CD14-positive monocyte (primary cell): ENCODE measurements around the gene CXCR5. TPM values are rescaled to one million over a fixed set of nuclear protein-coding genes. Genes with fewer than 3 reads are reported as not detected.

ENCODE experiments used
- DNase-seq, 3 donors: peaks; one replicate each; pipeline ENCODE4 v3.0.0-alpha.2; 2011 to 2022
- H2AFZ ChIP-seq: 2 replicates; pipeline ENCODE4 v1.6.0; 2012; ENCODE audit warnings: mild to moderate bottlenecking, low read depth, low read length, inconsistent platforms; ENCODE audit not compliant: insufficient read depth, poor library complexity, severe bottlenecking
- H3K27ac ChIP-seq, 2 donors: 1 replicate in 1 of 2; 2 replicates in 1 of 2; pipeline ENCODE4 v1.5.1; 2012 to 2013; ENCODE audit warnings: low read length in 2 of 2, control low read depth in 1 of 2, inconsistent platforms in 1 of 2, low read depth in 1 of 2, mild to moderate bottlenecking in 1 of 2
- H3K27me3 ChIP-seq, 2 donors: one replicate each; pipeline versions ENCODE4 v1.6.0 to v1.6.1; 2011 to 2013; ENCODE audit warnings: low read length in 2 of 2; ENCODE audit not compliant: control insufficient read depth in 2 of 2, insufficient read depth in 2 of 2
- H3K36me3 ChIP-seq, 2 donors: replicated peaks in 1 of 2; 1 replicate in 1 of 2; 2 replicates in 1 of 2; pipeline versions ENCODE4 v1.5.1 to v1.6.1; 2012 to 2013; ENCODE audit warnings: low read length in 2 of 2, control low read depth in 1 of 2, inconsistent platforms in 1 of 2, mild to moderate bottlenecking in 1 of 2; ENCODE audit not compliant: insufficient read depth in 2 of 2, control insufficient read depth in 1 of 2
- H3K4me1 ChIP-seq, 2 donors: 1 replicate in 1 of 2; 2 replicates in 1 of 2; pipeline versions ENCODE4 v1.5.1 to v1.6.1; 2012 to 2013; ENCODE audit warnings: low read length in 2 of 2, control low read depth in 1 of 2, inconsistent platforms in 1 of 2, mild to moderate bottlenecking in 1 of 2, moderate library complexity in 1 of 2; ENCODE audit not compliant: insufficient read depth in 2 of 2, control insufficient read depth in 1 of 2
- H3K4me2 ChIP-seq: replicated peaks from 2 replicates; pipeline ENCODE3; 2012; ENCODE audit warnings: low read length, moderate library complexity, mild to moderate bottlenecking; ENCODE audit not compliant: poor library complexity, severe bottlenecking; ENCODE audit errors: extremely low read depth
- H3K4me3 ChIP-seq, 3 experiments: fragments of 200-600 bp in 1 of 3; sonication (generic) in 1 of 3; replicated peaks in 1 of 3; 1 replicate in 2 of 3; 2 replicates in 1 of 3; pipeline ENCODE4 v1.5.1; 2011 to 2013; ENCODE audit warnings: low read length in 3 of 3, mild to moderate bottlenecking in 3 of 3, control low read depth in 2 of 3, low read depth in 2 of 3, inconsistent platforms in 1 of 3, moderate library complexity in 1 of 3
- H3K79me2 ChIP-seq: 2 replicates; pipeline ENCODE4 v1.6.0; 2012; ENCODE audit warnings: mild to moderate bottlenecking, control low read depth, inconsistent platforms, low read length, moderate library complexity; ENCODE audit not compliant: insufficient read depth
- H3K9ac ChIP-seq: 2 replicates; pipeline ENCODE4 v1.6.0; 2017; ENCODE audit warnings: low read length, mild to moderate bottlenecking; ENCODE audit not compliant: insufficient read depth, poor library complexity, severe bottlenecking
- H3K9me3 ChIP-seq, 2 donors: replicated peaks in 1 of 2; 1 replicate in 1 of 2; 2 replicates in 1 of 2; pipeline versions ENCODE4 v1.5.1 to v1.6.1; 2012 to 2013; ENCODE audit warnings: low read length in 2 of 2, control low read depth in 1 of 2; ENCODE audit not compliant: control insufficient read depth in 1 of 2, insufficient read depth in 1 of 2
- H4K20me1 ChIP-seq: 2 replicates; pipeline ENCODE4 v1.6.0; 2012; ENCODE audit warnings: mild to moderate bottlenecking, low read length, control low read depth, moderate library complexity; ENCODE audit not compliant: insufficient read depth
- H3K27ac Mint-ChIP-seq, 7 donors: one replicate each; pipeline ENCODE4 v1.8.0; 2020; ENCODE audit warnings: mild to moderate bottlenecking in 7 of 7, mixed read lengths in 7 of 7, moderate library complexity in 6 of 7, inconsistent platforms in 2 of 7
- H3K27me3 Mint-ChIP-seq, 3 donors: one replicate each; pipeline ENCODE4 v1.8.0; 2021 to 2022; ENCODE audit warnings: low read depth in 3 of 3, mild to moderate bottlenecking in 3 of 3, mixed read lengths in 3 of 3, moderate library complexity in 3 of 3, inconsistent platforms in 1 of 3
- H3K36me3 Mint-ChIP-seq, 2 donors: one replicate each; pipeline ENCODE4 v1.8.0; 2020; ENCODE audit warnings: mixed read lengths in 2 of 2, inconsistent platforms in 1 of 2, mild to moderate bottlenecking in 1 of 2
- H3K4me1 Mint-ChIP-seq: one replicate; pipeline ENCODE4 v1.8.0; 2020; ENCODE audit warnings: mild to moderate bottlenecking, mixed read lengths
- H3K4me3 Mint-ChIP-seq, 2 donors: one replicate each; pipeline ENCODE4 v1.8.0; 2020; ENCODE audit warnings: mild to moderate bottlenecking in 2 of 2, mixed read lengths in 2 of 2, moderate library complexity in 1 of 2
- H3K9me3 Mint-ChIP-seq, 7 donors: one replicate each; pipeline ENCODE4 v1.8.0; 2020 to 2022; ENCODE audit warnings: mixed read lengths in 7 of 7, mild to moderate bottlenecking in 6 of 7, moderate library complexity in 6 of 7, inconsistent platforms in 2 of 7
- CTCF ChIP-seq: fragments of 200-600 bp; IDR thresholded peaks from one replicate; pipeline ENCODE4 v1.8.0; 2022; ENCODE audit warnings: antibody characterized with exemption, mild to moderate bottlenecking
- WGBS: methylation state at CpG from one replicate; pipeline ENCODE4 v1.1.5; 2013; ENCODE audit warnings: missing lambda C conversion rate; ENCODE audit not compliant: insufficient coverage; 5-methylcytosine and 5-hydroxymethylcytosine counted together
- intact Hi-C, 2 donors: fragments of 100-400 bp; cut with micrococcal nuclease; formaldehyde crosslinking; loops; one replicate each; pipeline versions ENCODE4 v1.15.0 to v1.15.1; 2023
- polyA plus RNA-seq, 3 donors: library from polyadenylated mRNA; depleted of rRNA in 1 of 3; unstranded in 2 of 3; stranded (reverse) in 1 of 3; fragments of 300-500 nt in 2 of 3; fragments of >200 nt in 1 of 3; fragmentation: Illumina TruSeq in 2 of 3; gene quantifications; 1 replicate in 2 of 3; 2 replicates in 1 of 3; pipeline ENCODE4 v1.2.3, GENCODE V29; 2012 to 2021

CXCR5 gene
- polyA plus RNA-seq, 3 donors, result 0.08 to 0.31 (median 0.09) TPM

GRCh38 chr11:118859973-118860372, 23.7 kb upstream of the CXCR5 start:
- DNase-seq, result no peak
- Histone ChIP-seq H3K4me2 (no peak overlapping the region), H3K36me3 (no peaks in the 10 kb centered on the region), H3K27me3 (no peaks in the 10 kb centered on the region), H3K4me3 (no peak overlapping the region), H4K20me1 (no peaks in the 10 kb centered on the region), H3K9ac (no peak overlapping the region), H2AFZ (no peak overlapping the region), H3K9me3 (no peaks in the 10 kb centered on the region), H3K4me1 (no peaks in the 10 kb centered on the region), H3K79me2 (no peaks in the 10 kb centered on the region), H3K27ac (no peak overlapping the region)
- Mint-ChIP-seq H3K4me3 (no peak overlapping the region), H3K27ac (peak overlapping the region in 1 of 7 donors; percentile 26), H3K36me3 (no peaks in the 10 kb centered on the region), H3K4me1 (peaks cover 11% of the 10 kb centered on the region), H3K27me3 (peaks cover 0 to 5% (median 3%) of the 10 kb centered on the region in 3 donors), H3K9me3 (peaks cover 0 to 6% (median 0%) of the 10 kb centered on the region in 7 donors)
- WGBS, result no CpG with 5 or more reads among the region's 4 CpGs
- no peak for TF ChIP-seq CTCF
- intact Hi-C loops, result no loop called here

- no peaks in the 10 kb centered on the region for H3K36me3 Mint-ChIP-seq
- H2AFZ ChIP-seq, result no peak overlapping the region
- H3K4me2 ChIP-seq, result no peak overlapping the region
- H3K27ac ChIP-seq, result no peak overlapping the region
- H3K9me3 Mint-ChIP-seq, result peaks cover 0 to 6% (median 0%) of the 10 kb centered on the region in 7 donors
- 100% methylated on average over 1 of the region's 2 CpGs for WGBS
- no peak overlapping the region for H3K9ac ChIP-seq
- H3K27me3 ChIP-seq, result no peaks in the 10 kb centered on the region
- DNase-seq, result no peak
- H3K4me3 ChIP-seq, result no peak overlapping the region
- no peak overlapping the region for H3K4me3 Mint-ChIP-seq
- peak overlapping the region in 1 of 7 donors; percentile 15 for H3K27ac Mint-ChIP-seq
- H3K9me3 ChIP-seq, result no peaks in the 10 kb centered on the region
- H3K27me3 Mint-ChIP-seq, result peaks cover 0 to 3% (median 3%) of the 10 kb centered on the region in 3 donors
- intact Hi-C loops, result no loop called here
- H3K36me3 ChIP-seq, result no peaks in the 10 kb centered on the region
- TF ChIP-seq CTCF, result no peak
- H4K20me1 ChIP-seq, result no peaks in the 10 kb centered on the region
- H3K79me2 ChIP-seq, result no peaks in the 10 kb centered on the region
- H3K4me1 ChIP-seq, result peaks cover 16 to 18% of the 10 kb centered on the region in 2 donors
- peaks cover 16% of the 10 kb centered on the region for H3K4me1 Mint-ChIP-seq
Observed at GRCh38 chr11:118868659-118869058, 15.0 kb upstream of the CXCR5 start.
